ENCODE results near the gene CRACR2A.
A peak's percentile ranks its signal among the peaks of the same experiment; 100 is the strongest.

The CRACR2A gene

DNA sequence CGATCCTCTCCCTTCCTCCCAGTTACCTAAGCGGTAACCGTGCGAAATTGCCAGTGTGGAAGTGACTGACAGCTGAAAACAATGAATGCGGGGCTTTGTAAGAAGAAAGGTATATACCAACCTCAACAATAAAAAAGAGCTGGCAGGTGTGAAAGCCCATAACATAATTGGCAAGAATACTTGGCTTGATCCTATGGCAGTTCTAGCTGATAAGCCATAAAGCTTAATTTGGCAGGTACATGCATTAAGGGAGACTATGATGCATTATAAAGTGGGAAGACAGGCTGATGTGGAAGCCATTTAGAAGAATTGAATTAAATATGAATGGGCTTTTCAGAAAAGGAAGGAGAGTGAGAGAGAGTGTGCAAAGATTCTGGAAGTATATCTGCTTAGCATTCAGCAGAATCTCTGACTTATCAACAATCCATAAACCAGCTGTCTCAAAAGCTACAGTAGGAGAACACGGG, 71.3 kb downstream of the CRACR2A start:
- Histone ChIP-seq H3K27me3 (no peaks in the 10 kb centered on the region), H4K20me1 (peaks cover 0 to 24% (median 3%) of the 10 kb centered on the region in 11 experiments; a peak in 6 of 22 replicates), H3K36me3 (peaks cover 50 to 100% (median 98%) of the 10 kb centered on the region in 11 experiments), H3K4me3 (no peak overlapping the region), H3K27ac (peak overlapping the region in 1 of 11 experiments; percentile 11; a peak in 1 of 22 replicates), H3K4me1 (0 out of 20 replicates have a peak, but pooled peaks cover 0 to 3% (median 0%) of the 10 kb centered on the region in 10 experiments), H3K4me2 (no peak overlapping the region), H3K9me3 (replicated peaks in 1 of 11) (no peaks in the 10 kb centered on the region), H3K9ac (no peak overlapping the region)
- no peak for TF ChIP-seq Cebpa-rat (IDR thresholded peaks at IDR 0.05)

GRCh38 chr12:3680919-3681594, 71.9 kb downstream of the CRACR2A start:
- no peak for TF ChIP-seq Cebpa-rat (IDR thresholded peaks at IDR 0.05)
- peaks cover 50 to 100% (median 98%) of the 10 kb centered on the region in 11 experiments for H3K36me3 ChIP-seq

DNA sequence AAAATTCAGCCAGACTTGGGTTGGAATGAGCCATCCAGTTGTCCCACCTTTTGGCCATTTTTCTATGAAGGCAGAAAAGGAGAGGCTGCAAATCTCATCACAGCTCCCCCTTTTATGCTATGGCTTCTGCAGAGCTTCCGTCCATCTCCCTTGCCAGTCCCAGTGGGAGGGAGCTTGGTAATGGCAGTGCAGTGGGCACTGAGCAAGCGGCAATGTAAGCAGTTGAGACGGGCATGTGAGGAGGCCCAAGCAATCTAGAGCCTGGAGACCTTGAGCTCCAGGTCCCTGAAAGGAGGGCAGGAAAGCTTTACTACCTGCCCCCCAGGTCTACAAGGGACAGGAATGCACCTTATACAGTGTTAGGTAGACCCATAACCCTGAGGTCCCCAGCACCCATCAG, 73.1 kb downstream of the CRACR2A start:
- Histone ChIP-seq H3K27me3 (no peaks in the 10 kb centered on the region), H3K9me3 (replicated peaks in 1 of 11) (no peaks in the 10 kb centered on the region), H3K4me1 (peaks cover 0 to 16% (median 6%) of the 10 kb centered on the region in 10 experiments; a peak in 10 of 20 replicates), H3K36me3 (peaks cover 45 to 100% (median 98%) of the 10 kb centered on the region in 11 experiments), H3K9ac (no peak overlapping the region), H3K27ac (no peak overlapping the region), H3K4me2 (no peak overlapping the region), H4K20me1 (peaks cover 0 to 21% (median 3%) of the 10 kb centered on the region in 11 experiments; a peak in 6 of 22 replicates), H3K4me3 (no peak overlapping the region)
- no peak for TF ChIP-seq Cebpa-rat (IDR thresholded peaks at IDR 0.05)

More at GRCh38 chr12:3680919-3681594, 71.9 kb downstream of the CRACR2A start:
- peaks cover 0 to 24% (median 3%) of the 10 kb centered on the region in 11 experiments; a peak in 6 of 22 replicates for H4K20me1 ChIP-seq
- no peak overlapping the region for H3K4me2 ChIP-seq
- no peaks in the 10 kb centered on the region for H3K9me3 ChIP-seq (replicated peaks in 1 of 11)
- peaks cover 0 to 9% (median 0%) of the 10 kb centered on the region in 10 experiments; a peak in 7 of 20 replicates for H3K4me1 ChIP-seq
- peak overlapping the region in 2 of 11 experiments; percentile 11 to 21; a peak in 3 of 22 replicates for H3K27ac ChIP-seq
- H3K4me3 ChIP-seq = no peak overlapping the region
- H3K27me3 ChIP-seq = no peaks in the 10 kb centered on the region
- no peak overlapping the region for H3K9ac ChIP-seq

DNA sequence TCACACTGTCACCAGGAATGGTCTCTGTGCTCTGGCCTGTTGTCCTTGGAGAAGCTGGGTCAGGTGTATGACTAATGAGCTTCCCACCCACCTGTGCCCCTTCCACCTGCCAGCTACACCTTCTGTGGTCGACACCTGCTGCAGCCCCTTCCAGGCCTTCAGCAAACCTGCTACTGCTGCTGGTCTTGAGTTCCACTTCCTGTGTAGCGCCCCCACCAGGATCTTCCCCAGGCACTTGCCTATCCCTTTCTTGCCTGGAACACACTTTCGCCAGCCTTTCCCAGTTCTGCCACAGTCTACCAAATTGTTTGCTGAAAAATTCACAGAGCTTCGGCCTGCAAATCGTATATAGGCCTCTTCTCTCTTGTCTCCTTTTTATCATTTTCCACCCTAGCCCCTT, 75.3 kb downstream of the CRACR2A start:
- Histone ChIP-seq H3K36me3 (peaks cover 55 to 100% (median 97%) of the 10 kb centered on the region in 11 experiments), H3K9me3 (replicated peaks in 1 of 11) (no peaks in the 10 kb centered on the region), H3K27me3 (no peaks in the 10 kb centered on the region), H4K20me1 (peaks cover 0 to 15% (median 8%) of the 10 kb centered on the region in 11 experiments; a peak in 5 of 22 replicates), H3K27ac (peak overlapping the region in 1 of 11 experiments; percentile 7; a peak in 1 of 22 replicates), H3K4me1 (peaks cover 0 to 16% (median 6%) of the 10 kb centered on the region in 10 experiments; a peak in 10 of 20 replicates), H3K4me3 (no peak overlapping the region), H3K9ac (no peak overlapping the region), H3K4me2 (no peak overlapping the region)
- no peak for TF ChIP-seq Cebpa-rat (IDR thresholded peaks at IDR 0.05)

DNA sequence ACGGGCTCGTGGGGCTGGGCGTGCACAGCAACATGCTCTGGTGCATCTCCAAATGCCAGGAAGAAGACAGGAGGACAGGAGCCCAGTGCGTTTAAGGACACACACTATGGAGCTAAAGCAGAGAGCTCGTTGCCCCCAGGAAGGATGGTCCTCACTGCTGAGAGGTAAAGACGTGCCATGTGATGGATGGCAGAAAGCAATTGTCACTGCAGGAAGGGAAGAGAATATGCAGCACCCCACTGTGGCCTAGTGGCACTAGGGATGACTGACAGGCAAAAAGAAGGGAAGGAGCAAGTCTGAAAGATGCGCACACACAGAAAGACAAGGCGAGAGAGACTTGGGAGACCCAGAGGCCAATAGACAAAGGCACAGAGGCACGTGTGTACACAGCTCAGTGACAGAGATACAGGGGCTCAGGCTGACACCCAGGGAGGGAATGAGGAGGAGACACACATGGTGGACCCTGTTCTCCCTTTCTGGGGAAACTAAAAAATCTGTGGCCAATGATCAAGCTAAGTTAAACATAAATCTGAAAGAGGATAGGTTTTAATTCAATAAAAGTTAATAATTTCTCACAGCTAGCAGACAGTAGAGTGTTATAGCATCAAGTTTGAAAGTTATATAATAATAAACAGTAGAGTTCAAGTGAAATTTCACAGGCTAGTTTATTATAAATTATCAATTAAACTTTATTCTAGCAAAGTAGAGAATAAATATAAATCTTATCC, 78.8 kb downstream of the CRACR2A start:
- Histone ChIP-seq H3K27ac (no peak overlapping the region; a peak in 1 of 22 replicates), H4K20me1 (peaks cover 0 to 11% (median 4%) of the 10 kb centered on the region in 11 experiments; a peak in 4 of 22 replicates), H3K4me1 (peaks cover 0 to 16% (median 7%) of the 10 kb centered on the region in 10 experiments; a peak in 11 of 20 replicates), H3K36me3 (peaks cover 67 to 100% (median 97%) of the 10 kb centered on the region in 11 experiments), H3K9ac (no peak overlapping the region), H3K27me3 (no peaks in the 10 kb centered on the region), H3K4me3 (no peak overlapping the region), H3K9me3 (replicated peaks in 1 of 11) (no peaks in the 10 kb centered on the region), H3K4me2 (no peak overlapping the region)
- TF ChIP-seq Cebpa-rat (IDR thresholded peaks at IDR 0.05) = no peak

GRCh38 chr12:3672113-3672509, 80.8 kb downstream of the CRACR2A start:
- TF ChIP-seq Cebpa-rat (IDR thresholded peaks at IDR 0.05) = no peak
- Histone ChIP-seq H3K27me3 (no peaks in the 10 kb centered on the region), H3K36me3 (peaks cover 66 to 100% (median 97%) of the 10 kb centered on the region in 11 experiments), H3K9me3 (replicated peaks in 1 of 11) (no peaks in the 10 kb centered on the region), H3K4me3 (no peak overlapping the region), H4K20me1 (peaks cover 0 to 11% (median 0%) of the 10 kb centered on the region in 11 experiments; a peak in 3 of 22 replicates), H3K4me1 (peaks cover 0 to 16% (median 7%) of the 10 kb centered on the region in 10 experiments; a peak in 11 of 20 replicates), H3K4me2 (no peak overlapping the region), H3K9ac (no peak overlapping the region), H3K27ac (no peak overlapping the region)

- Histone ChIP-seq H3K4me2 (no peak overlapping the region), H4K20me1 (peaks cover 0 to 10% (median 0%) of the 10 kb centered on the region in 11 experiments; a peak in 3 of 22 replicates), H3K4me3 (no peak overlapping the region), H3K9ac (no peak overlapping the region), H3K36me3 (peaks cover 65 to 100% (median 97%) of the 10 kb centered on the region in 11 experiments), H3K9me3 (replicated peaks in 1 of 11) (no peaks in the 10 kb centered on the region), H3K27ac (no peak overlapping the region), H3K4me1 (peaks cover 0 to 12% (median 7%) of the 10 kb centered on the region in 10 experiments; a peak in 11 of 20 replicates), H3K27me3 (no peaks in the 10 kb centered on the region)
- TF ChIP-seq Cebpa-rat (IDR thresholded peaks at IDR 0.05) = no peak
Measured at GRCh38 chr12:3671330-3672112, 81.4 kb downstream of the CRACR2A start.

- H3K9me3 ChIP-seq (replicated peaks in 1 of 11) = no peaks in the 10 kb centered on the region
- H3K36me3 ChIP-seq = peaks cover 78 to 100% (median 98%) of the 10 kb centered on the region in 11 experiments
- peaks cover 0 to 7% (median 0%) of the 10 kb centered on the region in 10 experiments; a peak in 2 of 20 replicates for H3K4me1 ChIP-seq
- H4K20me1 ChIP-seq = peaks cover 0 to 10% (median 0%) of the 10 kb centered on the region in 11 experiments; a peak in 3 of 22 replicates
- H3K27me3 ChIP-seq = no peaks in the 10 kb centered on the region
- H3K27ac ChIP-seq = no peak overlapping the region
- no peak overlapping the region for H3K4me3 ChIP-seq
- no peak for TF ChIP-seq Cebpa-rat (IDR thresholded peaks at IDR 0.05)
- H3K4me2 ChIP-seq = no peak overlapping the region
- H3K9ac ChIP-seq = 0 out of 22 replicates have a peak overlapping the region, but pooled peaks of 1 of the 11 experiments have one; percentile 5
Measured at GRCh38 chr12:3670083-3670620, 82.8 kb downstream of the CRACR2A start.
